Measurements from ENCODE around the gene POM121. TPM values are rescaled to one million over a fixed set of nuclear protein-coding genes. Genes with fewer than 3 reads are reported as not detected.
A peak's percentile ranks its signal among the peaks of the same experiment; 100 is the strongest.
"Not testable (repeated sequence)": the region's sequence is repeated elsewhere in the genome, so short reads cannot be mapped to it uniquely, and the experiment has no call there.

The POM121 gene
- total and polyA plus RNA-seq, 4 donors: 7.6 to 31.9 (median 23.5) TPM

GRCh38 chr7:72944937-72945336 lies 20.0 kb downstream of the POM121 start:
- H3K4me3 ChIP-seq (ENCODE audit: low read length in 2 of 2); H3K4me1 ChIP-seq (ENCODE audit: control insufficient read depth in 1 of 2, insufficient read depth in 2 of 2, low read length in 2 of 2); H3K27me3 ChIP-seq (ENCODE audit: control insufficient read depth in 1 of 2, insufficient read depth in 2 of 2, low read length in 1 of 2); intact Hi-C loops (cut with DNase I); H3K9me3 ChIP-seq (ENCODE audit: control insufficient read depth, low read length); H3K27ac ChIP-seq (ENCODE audit: low read depth in 1 of 2, low read length in 2 of 2); H3K36me3 ChIP-seq (ENCODE audit: control insufficient read depth in 1 of 2, insufficient read depth in 2 of 2, low read length in 1 of 2): not testable (repeated sequence)
- 43 to 45% methylated on average over 8 to 10 of the region's 15 CpGs for WGBS, 2 donors
- DNase-seq: peak in 1 of 2 donors; percentile 27
- peak; percentile 14 for ATAC-seq (ENCODE audit: low FRiP score)

- intact Hi-C loops (cut with DNase I); H3K9me3 ChIP-seq (ENCODE audit: control insufficient read depth, low read length); H3K36me3 ChIP-seq (ENCODE audit: control insufficient read depth in 1 of 2, insufficient read depth in 2 of 2, low read length in 1 of 2); H3K4me1 ChIP-seq (ENCODE audit: control insufficient read depth in 1 of 2, insufficient read depth in 2 of 2, low read length in 2 of 2); ATAC-seq (ENCODE audit: low FRiP score); H3K4me3 ChIP-seq (ENCODE audit: low read length in 2 of 2); H3K27me3 ChIP-seq (ENCODE audit: control insufficient read depth in 1 of 2, insufficient read depth in 2 of 2, low read length in 1 of 2); H3K27ac ChIP-seq (ENCODE audit: low read depth in 1 of 2, low read length in 2 of 2): not testable (repeated sequence)
- peak; percentile 40 to 52 for DNase-seq
- WGBS, 2 donors: 92 to 96% methylated on average over 6 to 9 of the region's 9 CpGs
Observed at GRCh38 chr7:72945597-72945996, 20.7 kb downstream of the POM121 start.

GRCh38 chr7:72946130-72946745 lies 21.3 kb downstream of the POM121 start:
- 82 to 86% methylated on average over 17 to 22 of the region's 22 CpGs for WGBS, 2 donors

GRCh38 chr7:72948714-72949113 lies 23.8 kb downstream of the POM121 start:
- H3K27ac ChIP-seq (ENCODE audit: low read depth in 1 of 2, low read length in 2 of 2); ATAC-seq (ENCODE audit: low FRiP score); H3K9me3 ChIP-seq (ENCODE audit: control insufficient read depth, low read length); H3K27me3 ChIP-seq (ENCODE audit: control insufficient read depth in 1 of 2, insufficient read depth in 2 of 2, low read length in 1 of 2); DNase-seq; H3K36me3 ChIP-seq (ENCODE audit: control insufficient read depth in 1 of 2, insufficient read depth in 2 of 2, low read length in 1 of 2); H3K4me3 ChIP-seq (ENCODE audit: low read length in 2 of 2); H3K4me1 ChIP-seq (ENCODE audit: control insufficient read depth in 1 of 2, insufficient read depth in 2 of 2, low read length in 2 of 2); intact Hi-C loops (cut with DNase I): not testable (repeated sequence)
- 83% methylated on average over 16 to 19 of the region's 23 CpGs for WGBS, 2 donors

More at GRCh38 chr7:72946130-72946745, 21.3 kb downstream of the POM121 start:
- H3K27me3 ChIP-seq (ENCODE audit: control insufficient read depth in 1 of 2, insufficient read depth in 2 of 2, low read length in 1 of 2); intact Hi-C loops (cut with DNase I); H3K9me3 ChIP-seq (ENCODE audit: control insufficient read depth, low read length); H3K4me3 ChIP-seq (ENCODE audit: low read length in 2 of 2); H3K36me3 ChIP-seq (ENCODE audit: control insufficient read depth in 1 of 2, insufficient read depth in 2 of 2, low read length in 1 of 2); H3K27ac ChIP-seq (ENCODE audit: low read depth in 1 of 2, low read length in 2 of 2); H3K4me1 ChIP-seq (ENCODE audit: control insufficient read depth in 1 of 2, insufficient read depth in 2 of 2, low read length in 2 of 2): not testable (repeated sequence)
- DNase-seq: peak in 1 of 2 donors; percentile 49
- peak; percentile 12 for ATAC-seq (ENCODE audit: low FRiP score)

- H3K4me3 ChIP-seq (ENCODE audit: low read length in 2 of 2); H3K9me3 ChIP-seq (ENCODE audit: control insufficient read depth, low read length); ATAC-seq (ENCODE audit: low FRiP score); intact Hi-C loops (cut with DNase I); DNase-seq; H3K4me1 ChIP-seq (ENCODE audit: control insufficient read depth in 1 of 2, insufficient read depth in 2 of 2, low read length in 2 of 2); H3K27me3 ChIP-seq (ENCODE audit: control insufficient read depth in 1 of 2, insufficient read depth in 2 of 2, low read length in 1 of 2); H3K36me3 ChIP-seq (ENCODE audit: control insufficient read depth in 1 of 2, insufficient read depth in 2 of 2, low read length in 1 of 2); H3K27ac ChIP-seq (ENCODE audit: low read depth in 1 of 2, low read length in 2 of 2): not testable (repeated sequence)
- WGBS, 2 donors: 80 to 81% methylated on average over 9 of the region's 9 CpGs
Observed at GRCh38 chr7:72949276-72949675, 24.4 kb downstream of the POM121 start.

GRCh38 chr7:72949686-72950085 lies 24.8 kb downstream of the POM121 start:
- peak in 1 of 2 donors; percentile 42 for DNase-seq
- H3K4me1 ChIP-seq (ENCODE audit: control insufficient read depth in 1 of 2, insufficient read depth in 2 of 2, low read length in 2 of 2); ATAC-seq (ENCODE audit: low FRiP score); H3K27ac ChIP-seq (ENCODE audit: low read depth in 1 of 2, low read length in 2 of 2); H3K9me3 ChIP-seq (ENCODE audit: control insufficient read depth, low read length); H3K36me3 ChIP-seq (ENCODE audit: control insufficient read depth in 1 of 2, insufficient read depth in 2 of 2, low read length in 1 of 2); intact Hi-C loops (cut with DNase I); H3K27me3 ChIP-seq (ENCODE audit: control insufficient read depth in 1 of 2, insufficient read depth in 2 of 2, low read length in 1 of 2); H3K4me3 ChIP-seq (ENCODE audit: low read length in 2 of 2): not testable (repeated sequence)
- 73 to 74% methylated on average over 4 of the region's 6 CpGs for WGBS, 2 donors

- H3K27me3 ChIP-seq (ENCODE audit: control insufficient read depth in 1 of 2, insufficient read depth in 2 of 2, low read length in 1 of 2); H3K4me3 ChIP-seq (ENCODE audit: low read length in 2 of 2); H3K9me3 ChIP-seq (ENCODE audit: control insufficient read depth, low read length); H3K36me3 ChIP-seq (ENCODE audit: control insufficient read depth in 1 of 2, insufficient read depth in 2 of 2, low read length in 1 of 2); intact Hi-C loops (cut with DNase I); H3K4me1 ChIP-seq (ENCODE audit: control insufficient read depth in 1 of 2, insufficient read depth in 2 of 2, low read length in 2 of 2); DNase-seq; H3K27ac ChIP-seq (ENCODE audit: low read depth in 1 of 2, low read length in 2 of 2); ATAC-seq (ENCODE audit: low FRiP score): not testable (repeated sequence)
- WGBS, 2 donors: 64% methylated on average over 4 of the region's 6 CpGs; no CpG with 5 or more reads in 1 of the 2 donors
Observed at GRCh38 chr7:72950432-72950831, 25.5 kb downstream of the POM121 start.

- intact Hi-C loops (cut with DNase I); H3K9me3 ChIP-seq (ENCODE audit: control insufficient read depth, low read length); H3K27ac ChIP-seq (ENCODE audit: low read depth in 1 of 2, low read length in 2 of 2); H3K36me3 ChIP-seq (ENCODE audit: control insufficient read depth in 1 of 2, insufficient read depth in 2 of 2, low read length in 1 of 2); DNase-seq; H3K4me3 ChIP-seq (ENCODE audit: low read length in 2 of 2); H3K4me1 ChIP-seq (ENCODE audit: control insufficient read depth in 1 of 2, insufficient read depth in 2 of 2, low read length in 2 of 2); H3K27me3 ChIP-seq (ENCODE audit: control insufficient read depth in 1 of 2, insufficient read depth in 2 of 2, low read length in 1 of 2): not testable (repeated sequence)
- 0% methylated on average over 2 to 4 of the region's 43 CpGs for WGBS, 2 donors
- ATAC-seq (ENCODE audit: low FRiP score): peak; percentile 28
Observed at GRCh38 chr7:72953901-72954562, 29.1 kb downstream of the POM121 start.

GRCh38 chr7:72954563-72955198 lies 29.8 kb downstream of the POM121 start:
- 0 to 14% methylated on average over 2 to 19 of the region's 45 CpGs for WGBS, 2 donors
- H3K36me3 ChIP-seq (ENCODE audit: control insufficient read depth in 1 of 2, insufficient read depth in 2 of 2, low read length in 1 of 2); intact Hi-C loops (cut with DNase I); H3K27ac ChIP-seq (ENCODE audit: low read depth in 1 of 2, low read length in 2 of 2); H3K4me3 ChIP-seq (ENCODE audit: low read length in 2 of 2); H3K27me3 ChIP-seq (ENCODE audit: control insufficient read depth in 1 of 2, insufficient read depth in 2 of 2, low read length in 1 of 2); H3K9me3 ChIP-seq (ENCODE audit: control insufficient read depth, low read length); H3K4me1 ChIP-seq (ENCODE audit: control insufficient read depth in 1 of 2, insufficient read depth in 2 of 2, low read length in 2 of 2): not testable (repeated sequence)
- DNase-seq (peak; percentile 40 to 72), ATAC-seq (ENCODE audit: low FRiP score) (peak; percentile 95)
